H9 (cell line): ENCODE data around the gene VGLL3. TPM values are rescaled to one million over a fixed set of nuclear protein-coding genes. Genes with fewer than 3 reads are reported as not detected.

Source experiments
- DNase-seq: peaks from one replicate; pipeline ENCODE4 v3.0.0-alpha.2; 2017
- H2AFZ ChIP-seq: one replicate; pipeline ENCODE4 v1.6.1; 2013; ENCODE audit warnings: mild to moderate bottlenecking, low read length, control low read depth, moderate library complexity
- H2AK5ac ChIP-seq: 2 replicates; pipeline ENCODE4 v1.6.1; 2013; ENCODE audit warnings: low read length, control low read depth, mixed read lengths; ENCODE audit not compliant: insufficient read length
- H2BK120ac ChIP-seq: one replicate; pipeline ENCODE4 v1.6.1; 2013; ENCODE audit warnings: low read depth, mild to moderate bottlenecking, low read length, control low read depth, inconsistent platforms; ENCODE audit not compliant: poor library complexity, severe bottlenecking
- H2BK12ac ChIP-seq: 2 replicates; pipeline ENCODE4 v1.6.1; 2013; ENCODE audit warnings: low read length, control low read depth, mixed read lengths, low read depth; ENCODE audit not compliant: insufficient read length
- H2BK15ac ChIP-seq: 2 replicates; pipeline ENCODE4 v1.6.1; 2013; ENCODE audit warnings: low read depth, low read length, control low read depth
- H2BK20ac ChIP-seq: one replicate; pipeline ENCODE4 v1.6.1; 2013; ENCODE audit warnings: low read depth, mild to moderate bottlenecking, low read length, control low read depth, inconsistent platforms; ENCODE audit not compliant: poor library complexity, severe bottlenecking
- H2BK5ac ChIP-seq: 2 replicates; pipeline ENCODE4 v1.6.1; 2013; ENCODE audit warnings: low read length, control low read depth, mixed read lengths; ENCODE audit not compliant: insufficient read length
- H3K14ac ChIP-seq: 2 replicates; pipeline ENCODE4 v1.6.1; 2013; ENCODE audit warnings: low read length, control low read depth; ENCODE audit not compliant: insufficient read depth
- H3K18ac ChIP-seq: 2 replicates; pipeline ENCODE4 v1.6.1; 2013; ENCODE audit warnings: low read depth, mild to moderate bottlenecking, mixed read lengths, low read length, control low read depth; ENCODE audit not compliant: insufficient read length
- H3K23ac ChIP-seq: 2 replicates; pipeline ENCODE4 v1.6.1; 2013; ENCODE audit warnings: low read length, control low read depth, mixed read lengths, low read depth; ENCODE audit not compliant: insufficient read length
- H3K23me2 ChIP-seq: 2 replicates; pipeline ENCODE4 v1.6.1; 2013; ENCODE audit warnings: low read depth, mild to moderate bottlenecking, mixed read lengths, low read length, control low read depth; ENCODE audit not compliant: insufficient read length, poor library complexity, severe bottlenecking
- H3K27ac ChIP-seq: 2 replicates; pipeline ENCODE4 v1.5.1; 2013; ENCODE audit warnings: low read length, control low read depth, mixed read lengths, low read depth; ENCODE audit not compliant: insufficient read length
- H3K27me3 ChIP-seq: 2 replicates; pipeline ENCODE4 v1.6.1; 2013; ENCODE audit warnings: low read length, control low read depth, inconsistent platforms; ENCODE audit not compliant: insufficient read depth
- H3K4ac ChIP-seq: 2 replicates; pipeline ENCODE4 v1.6.1; 2013; ENCODE audit warnings: low read depth, mild to moderate bottlenecking, control low read depth, inconsistent platforms, low read length, moderate library complexity
- H3K4me1 ChIP-seq: 2 replicates; pipeline ENCODE4 v1.6.1; 2013; ENCODE audit warnings: low read length, control low read depth, inconsistent platforms; ENCODE audit not compliant: insufficient read depth
- H3K4me2 ChIP-seq: 2 replicates; pipeline ENCODE4 v1.6.1; 2013; ENCODE audit warnings: low read length, control low read depth, mixed read lengths; ENCODE audit not compliant: insufficient read length, insufficient read depth
- H3K56ac ChIP-seq: 2 replicates; pipeline ENCODE4 v1.6.1; 2013; ENCODE audit warnings: low read depth, mild to moderate bottlenecking, mixed read lengths, low read length, control low read depth; ENCODE audit not compliant: insufficient read length
- H3K79me1 ChIP-seq: 2 replicates; pipeline ENCODE4 v1.6.1; 2013; ENCODE audit warnings: low read depth, mild to moderate bottlenecking, moderate library complexity, low read length, control low read depth, inconsistent platforms; ENCODE audit not compliant: insufficient read depth, poor library complexity, severe bottlenecking
- H3K79me2 ChIP-seq: 2 replicates; pipeline ENCODE4 v1.6.1; 2013; ENCODE audit warnings: low read length, control low read depth, inconsistent platforms; ENCODE audit not compliant: insufficient read depth
- H3K9ac ChIP-seq: 2 replicates; pipeline ENCODE4 v1.6.1; 2013; ENCODE audit warnings: low read length, control low read depth, mixed read lengths; ENCODE audit not compliant: insufficient read length; ENCODE audit errors: extremely low read depth
- H3K9me3 ChIP-seq: one replicate; pipeline ENCODE4 v1.6.1; 2013; ENCODE audit warnings: low read depth, low read length, inconsistent platforms; ENCODE audit not compliant: control insufficient read depth
- H3T11ph ChIP-seq: one replicate; pipeline ENCODE4 v1.6.1; 2013; ENCODE audit warnings: mild to moderate bottlenecking, low read length, control low read depth, inconsistent platforms
- H4K20me1 ChIP-seq: one replicate; pipeline ENCODE4 v1.6.1; 2013; ENCODE audit not compliant: control insufficient read depth, insufficient read length, insufficient read depth
- H4K5ac ChIP-seq: 2 replicates; pipeline ENCODE4 v1.6.1; 2013; ENCODE audit warnings: low read depth, mild to moderate bottlenecking, mixed read lengths, low read length, control low read depth; ENCODE audit not compliant: insufficient read length
- H4K8ac ChIP-seq: replicated peaks from 2 replicates; pipeline ENCODE4 v1.6.1; 2013; ENCODE audit warnings: low read length, control low read depth, mixed read lengths, low read depth; ENCODE audit not compliant: insufficient read length
- H4K91ac ChIP-seq: 2 replicates; pipeline ENCODE4 v1.6.1; 2013; ENCODE audit warnings: low read depth, mild to moderate bottlenecking, moderate library complexity, mixed read lengths, low read length, control low read depth; ENCODE audit not compliant: insufficient read length
- H3K27ac Mint-ChIP-seq, 3 experiments: 2 replicates in 2 of 3; 3 replicates in 1 of 3; pipeline ENCODE4 v1.8.0; 2020 to 2021; ENCODE audit warnings: mixed read lengths in 3 of 3, mild to moderate bottlenecking in 1 of 3, moderate library complexity in 1 of 3
- H3K27me3 Mint-ChIP-seq: 2 replicates; pipeline ENCODE4 v1.8.0; 2021; ENCODE audit warnings: low read depth, mild to moderate bottlenecking, moderate library complexity, mixed read lengths
- H3K36me3 Mint-ChIP-seq, 3 experiments: 2 replicates in 2 of 3; 3 replicates in 1 of 3; pipeline ENCODE4 v1.8.0; 2020 to 2021; ENCODE audit warnings: low read depth in 3 of 3, mixed read lengths in 3 of 3; ENCODE audit not compliant: insufficient read depth in 1 of 3
- H3K4me1 Mint-ChIP-seq, 2 experiments: 2 replicates each; pipeline ENCODE4 v1.8.0; 2020; ENCODE audit warnings: mixed read lengths in 2 of 2
- H3K4me3 Mint-ChIP-seq, 2 experiments: 2 replicates in 1 of 2; 3 replicates in 1 of 2; pipeline ENCODE4 v1.8.0; 2020 to 2021; ENCODE audit warnings: mild to moderate bottlenecking in 2 of 2, mixed read lengths in 2 of 2, moderate library complexity in 1 of 2
- H3K9me3 Mint-ChIP-seq, 2 experiments: 2 replicates in 1 of 2; 3 replicates in 1 of 2; pipeline ENCODE4 v1.8.0; 2020; ENCODE audit warnings: mild to moderate bottlenecking in 2 of 2, mixed read lengths in 2 of 2, moderate library complexity in 1 of 2
- WGBS: extraction: QIAGEN DNeasy Blood & Tissue Kit; methylation state at CpG from one replicate; pipeline ENCODE4 v1.1.7; 2013; ENCODE audit warnings: missing lambda C conversion rate, low lambda C conversion rate, mixed read lengths; ENCODE audit not compliant: insufficient read length; ENCODE audit errors: extremely low coverage; 5-methylcytosine and 5-hydroxymethylcytosine counted together
- total RNA-seq: library from RNA; stranded (reverse); gene quantifications from 2 replicates; pipeline ENCODE4 v1.2.1, GENCODE V29; 2021
- TF ChIP-seq, protein P1 (sequence below): fragments of 200-600 bp; sonication (generic); conservative IDR thresholded peaks from 3 replicates; pipeline ENCODE4 v1.8.0; 2021; ENCODE audit warnings: antibody characterized with exemption, mild to moderate bottlenecking

VGLL3 gene
- total RNA-seq, 1 experiment from 2014 or later, result 19.7 TPM

DNA sequence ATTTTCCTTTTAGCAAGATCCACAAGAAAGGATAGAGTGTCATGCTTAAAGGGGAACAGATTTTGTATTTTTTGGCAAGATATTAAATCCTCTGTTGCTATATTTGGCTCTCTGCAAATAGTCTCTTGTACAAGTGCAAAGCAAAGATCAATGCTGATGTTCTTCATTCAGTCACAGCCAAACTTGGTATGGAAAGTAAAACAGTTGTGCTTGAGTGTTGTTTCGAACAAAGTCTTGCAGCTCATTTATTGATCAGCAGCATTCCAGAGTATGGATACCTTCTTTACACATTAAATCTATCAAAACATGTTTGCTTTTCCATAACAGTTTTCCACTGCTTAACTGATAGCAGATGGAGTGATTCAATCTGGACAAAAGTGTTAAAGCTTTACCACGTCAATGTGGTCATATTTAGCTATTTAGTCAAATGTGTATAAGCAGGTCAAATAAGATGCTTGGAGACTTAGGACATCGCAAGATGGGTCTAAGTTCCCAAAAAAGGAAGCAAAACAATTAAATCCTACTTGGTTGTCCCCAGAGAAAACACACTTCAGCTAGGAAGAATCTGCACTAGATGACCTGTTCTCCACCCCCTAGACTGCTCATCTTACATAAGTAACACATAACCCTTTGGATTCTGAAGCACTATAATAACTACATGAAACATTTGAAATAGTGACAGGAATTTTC lies 52.4 kb downstream of the VGLL3 start:
- no peaks in the 10 kb centered on the region for H3K9me3 ChIP-seq
- H2AFZ ChIP-seq, result no peak overlapping the region
- no peak overlapping the region for H2BK20ac ChIP-seq
- no peak overlapping the region for H2BK15ac ChIP-seq
- H3K23ac ChIP-seq, result no peak overlapping the region
- no peak overlapping the region for H4K91ac ChIP-seq
- H3K27me3 ChIP-seq, result no peaks in the 10 kb centered on the region
- H3K9me3 Mint-ChIP-seq, result no peaks in the 10 kb centered on the region
- H3K4ac ChIP-seq, result no peak overlapping the region
- H3K56ac ChIP-seq, result no peak overlapping the region
- no peak overlapping the region for H3K4me2 ChIP-seq
- no peaks in the 10 kb centered on the region for H3K4me1 ChIP-seq
- H2BK120ac ChIP-seq, result no peak overlapping the region
- H3K23me2 ChIP-seq, result no peaks in the 10 kb centered on the region
- H4K20me1 ChIP-seq, result no peaks in the 10 kb centered on the region
- H3K27ac Mint-ChIP-seq, result no peak overlapping the region
- H3K79me1 ChIP-seq, result no peaks in the 10 kb centered on the region
- no peaks in the 10 kb centered on the region for H3K27me3 Mint-ChIP-seq
- no peak overlapping the region for H3K9ac ChIP-seq
- no peak for DNase-seq
- TF ChIP-seq, protein P1, sequence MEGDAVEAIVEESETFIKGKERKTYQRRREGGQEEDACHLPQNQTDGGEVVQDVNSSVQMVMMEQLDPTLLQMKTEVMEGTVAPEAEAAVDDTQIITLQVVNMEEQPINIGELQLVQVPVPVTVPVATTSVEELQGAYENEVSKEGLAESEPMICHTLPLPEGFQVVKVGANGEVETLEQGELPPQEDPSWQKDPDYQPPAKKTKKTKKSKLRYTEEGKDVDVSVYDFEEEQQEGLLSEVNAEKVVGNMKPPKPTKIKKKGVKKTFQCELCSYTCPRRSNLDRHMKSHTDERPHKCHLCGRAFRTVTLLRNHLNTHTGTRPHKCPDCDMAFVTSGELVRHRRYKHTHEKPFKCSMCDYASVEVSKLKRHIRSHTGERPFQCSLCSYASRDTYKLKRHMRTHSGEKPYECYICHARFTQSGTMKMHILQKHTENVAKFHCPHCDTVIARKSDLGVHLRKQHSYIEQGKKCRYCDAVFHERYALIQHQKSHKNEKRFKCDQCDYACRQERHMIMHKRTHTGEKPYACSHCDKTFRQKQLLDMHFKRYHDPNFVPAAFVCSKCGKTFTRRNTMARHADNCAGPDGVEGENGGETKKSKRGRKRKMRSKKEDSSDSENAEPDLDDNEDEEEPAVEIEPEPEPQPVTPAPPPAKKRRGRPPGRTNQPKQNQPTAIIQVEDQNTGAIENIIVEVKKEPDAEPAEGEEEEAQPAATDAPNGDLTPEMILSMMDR, result no peak
- no peak overlapping the region for H3K18ac ChIP-seq
- no peak overlapping the region for H3K27ac ChIP-seq
- WGBS, result no CpG with 5 or more reads among the region's 3 CpGs
- no peak overlapping the region for H3K14ac ChIP-seq
- no peak overlapping the region for H2BK12ac ChIP-seq
- H3K36me3 Mint-ChIP-seq, result peaks cover 0 to 4% (median 0%) of the 10 kb centered on the region in 3 experiments; a peak in 2 of 7 replicates
- no peak overlapping the region for H4K8ac ChIP-seq
- no peak overlapping the region for H2BK5ac ChIP-seq
- H3K4me3 Mint-ChIP-seq, result no peak overlapping the region
- H4K5ac ChIP-seq, result no peak overlapping the region
- H3K4me1 Mint-ChIP-seq, result peaks cover 3 to 4% of the 10 kb centered on the region in 2 experiments; a peak in 2 of 4 replicates
- no peak overlapping the region for H3T11ph ChIP-seq
- no peaks in the 10 kb centered on the region for H3K79me2 ChIP-seq
- no peak overlapping the region for H2AK5ac ChIP-seq
